SK-N-SH (cell line): ENCODE measurements around the gene NANS. TPM values are rescaled to one million over a fixed set of nuclear protein-coding genes. Genes with fewer than 3 reads are reported as not detected.

ENCODE experiments used
- CTCF ChIA-PET: fragments of 300-600, 350-600 bp; formaldehyde crosslinking; extraction: SDS; loops from one replicate; lab custom pipeline; 2021; lab: Yijun Ruan, JAX
- POLR2A ChIA-PET: fragments of 350-600 bp; sonication (Branson Sonifier 250); formaldehyde crosslinking; extraction: SDS; loops from one replicate; lab custom pipeline; 2020; ENCODE audit warnings: antibody characterized with exemption, inconsistent platforms; lab: Yijun Ruan, JAX
- DNase-seq: peaks from one replicate; pipeline ENCODE4 v3.0.0; 2012
- H2AFZ ChIP-seq: fragments of 200-600 bp; sonication (generic); 2 replicates; pipeline ENCODE4 v1.8.1; 2016; ENCODE audit warnings: antibody characterized with exemption, mild to moderate bottlenecking, low read depth
- H3F3A ChIP-seq: fragments of 200-600 bp; sonication (generic); replicated peaks from 2 replicates; pipeline ENCODE3; 2016; ENCODE audit warnings: antibody characterized with exemption, mild to moderate bottlenecking; ENCODE audit not compliant: insufficient read depth
- H3K27ac ChIP-seq, 2 experiments: fragments of 200-500 bp in 1 of 2; fragments of 200-600 bp in 1 of 2; sonication (Bioruptor generic) in 1 of 2; sonication (generic), shearing (Covaris generic) in 1 of 2; 2 replicates each; pipeline versions ENCODE4 v1.5.1 to v1.6.1; 2014 to 2016; ENCODE audit warnings: low read depth in 2 of 2, inconsistent platforms in 1 of 2, low read length in 1 of 2, mild to moderate bottlenecking in 1 of 2, mixed read lengths in 1 of 2
- H3K27me3 ChIP-seq: fragments of 200-600 bp; sonication (generic), shearing (Covaris generic); 2 replicates; pipeline ENCODE4 v1.6.1; 2016; ENCODE audit warnings: mixed run types; ENCODE audit not compliant: insufficient read depth
- H3K36me3 ChIP-seq, 2 experiments: fragments of 200-500 bp in 1 of 2; fragments of 200-600 bp in 1 of 2; sonication (Bioruptor generic) in 1 of 2; sonication (generic) in 1 of 2; replicated peaks in 1 of 2; 2 replicates each; pipeline versions ENCODE3 to v1.5.1; 2014 to 2016; ENCODE audit warnings: low read length in 1 of 2, mild to moderate bottlenecking in 1 of 2; ENCODE audit not compliant: insufficient read depth in 2 of 2, control insufficient read depth in 1 of 2
- H3K4me1 ChIP-seq, 2 experiments: fragments of 200-500 bp in 1 of 2; fragments of 200-600 bp in 1 of 2; sonication (Bioruptor generic) in 1 of 2; sonication (generic), shearing (Covaris generic) in 1 of 2; 2 replicates each; pipeline versions ENCODE4 v1.5.1 to v1.6.1; 2014 to 2016; ENCODE audit warnings: low read depth in 1 of 2, low read length in 1 of 2, mixed run types in 1 of 2; ENCODE audit not compliant: insufficient read depth in 2 of 2, control insufficient read depth in 1 of 2
- H3K4me2 ChIP-seq: fragments of 200-600 bp; sonication (generic), shearing (Covaris generic); 2 replicates; pipeline ENCODE4 v1.6.1; 2017; ENCODE audit warnings: mixed run types
- H3K4me3 ChIP-seq, 2 experiments: fragments of 200-500 bp in 1 of 2; fragments of 200-600 bp in 1 of 2; sonication (Bioruptor generic) in 1 of 2; sonication (generic), shearing (Covaris generic) in 1 of 2; 2 replicates each; pipeline versions ENCODE4 v1.5.1 to v1.8.1; 2014 to 2016; ENCODE audit warnings: low read depth in 2 of 2, inconsistent platforms in 1 of 2, low read length in 1 of 2, mild to moderate bottlenecking in 1 of 2, mixed read lengths in 1 of 2, moderate library complexity in 1 of 2
- H3K79me2 ChIP-seq: fragments of 200-600 bp; sonication (generic); 2 replicates; pipeline ENCODE4 v1.8.1; 2017; ENCODE audit warnings: mild to moderate bottlenecking; ENCODE audit not compliant: insufficient read depth
- H3K9ac ChIP-seq: fragments of 200-600 bp; sonication (generic); 2 replicates; pipeline ENCODE4 v1.6.1; 2017; ENCODE audit warnings: mixed run types
- H3K9me2 ChIP-seq: fragments of 200-600 bp; sonication (generic); 2 replicates; pipeline ENCODE4 v1.6.1; 2017; ENCODE audit warnings: mixed run types
- H3K9me3 ChIP-seq: fragments of 200-600 bp; sonication (generic); 2 replicates; pipeline ENCODE4 v1.6.1; 2017; ENCODE audit warnings: mixed run types, mild to moderate bottlenecking, moderate library complexity
- H4K20me1 ChIP-seq: fragments of 200-600 bp; sonication (generic); 2 replicates; pipeline ENCODE4 v1.6.1; 2017; ENCODE audit warnings: mild to moderate bottlenecking, mixed run types; ENCODE audit not compliant: insufficient read depth
- CHD2 ChIP-seq: fragments of 150-350 bp; IDR thresholded peaks from 2 replicates; pipeline ENCODE4 v1.6.1; 2018; ENCODE audit warnings: low read length; ENCODE audit not compliant: partially characterized antibody
- EP300 ChIP-seq, 2 experiments: IDR thresholded peaks; 2 replicates each; pipeline versions ENCODE4 v1.4.0 to v1.6.1; 2012; ENCODE audit warnings: borderline replicate concordance in 1 of 2, low read depth in 1 of 2, low read length in 1 of 2
- FOXM1 ChIP-seq: IDR thresholded peaks from 2 replicates; pipeline ENCODE4 v1.4.0; 2012; ENCODE audit warnings: low read depth, mild to moderate bottlenecking
- GABPA ChIP-seq: IDR thresholded peaks from 2 replicates; pipeline ENCODE4 v1.4.0; 2012; ENCODE audit warnings: low read depth, mild to moderate bottlenecking
- JUND ChIP-seq: IDR thresholded peaks from 2 replicates; pipeline ENCODE4 v1.4.0; 2012
- NFIC ChIP-seq: IDR thresholded peaks from 2 replicates; pipeline ENCODE4 v1.4.0; 2012; ENCODE audit warnings: borderline replicate concordance
- PBX3 ChIP-seq: IDR thresholded peaks from 2 replicates; pipeline ENCODE4; 2012
- RAD21 ChIP-seq: IDR thresholded peaks from 2 replicates; pipeline ENCODE4 v1.6.1; 2012; ENCODE audit warnings: mild to moderate bottlenecking, low read length
- RCOR1 ChIP-seq: fragments of 150-350 bp; IDR thresholded peaks from 2 replicates; pipeline ENCODE4 v1.6.1; 2017; ENCODE audit warnings: antibody characterized with exemption, low read length
- RFX5 ChIP-seq: IDR thresholded peaks from 2 replicates; pipeline ENCODE4 v1.6.1; 2012; ENCODE audit warnings: mild to moderate bottlenecking, improper control_type of control experiment, low read length
- SMC3 ChIP-seq: IDR thresholded peaks from 2 replicates; pipeline ENCODE4 v1.6.1; 2012; ENCODE audit warnings: low read depth, low read length, improper control_type of control experiment
- TCF12 ChIP-seq: IDR thresholded peaks from 2 replicates; pipeline ENCODE4 v1.4.0; 2012
- TEAD4 ChIP-seq: IDR thresholded peaks from 2 replicates; pipeline ENCODE4 v1.4.0; 2012; ENCODE audit warnings: mild to moderate bottlenecking, borderline replicate concordance; ENCODE audit not compliant: insufficient read depth
- YY1 ChIP-seq: IDR thresholded peaks from 2 replicates; pipeline ENCODE4 v1.4.0; 2012; ENCODE audit warnings: low read depth, mild to moderate bottlenecking
- WGBS: methylation state at CpG from one replicate; pipeline ENCODE4 v1.1.6; 2017; ENCODE audit warnings: low lambda C conversion rate; 5-methylcytosine and 5-hydroxymethylcytosine counted together
- polyA plus RNA-seq, 3 experiments: library from polyadenylated mRNA; depleted of rRNA; stranded (reverse); fragments of >200 nt; gene quantifications; 2 replicates each; pipeline ENCODE4 v1.2.3, GENCODE V29; 2012
- TF ChIP-seq, protein P1 (sequence below): IDR thresholded peaks from 2 replicates; pipeline ENCODE4 v1.4.0; 2012; ENCODE audit warnings: low read depth, borderline replicate concordance
- TF ChIP-seq, protein P2 (sequence below): fragments of 200-600 bp; sonication (generic); IDR thresholded peaks from 2 replicates; pipeline ENCODE4 v1.6.1; 2017; ENCODE audit warnings: antibody characterized with exemption, mild to moderate bottlenecking, moderate library complexity
- TF ChIP-seq, protein P3 (sequence below): IDR thresholded peaks from 2 replicates; pipeline ENCODE4 v1.4.0; 2012; ENCODE audit warnings: low read depth, borderline replicate concordance
- TF ChIP-seq, protein P4 (sequence below): fragments of 150-350 bp; IDR thresholded peaks from 2 replicates; pipeline ENCODE4 v1.6.1; 2017; ENCODE audit warnings: antibody characterized with exemption, low read length, low read depth, borderline replicate concordance

The NANS gene
- polyA plus RNA-seq, 1 of the 3 experiments (the other 2 are of a cell fraction), result 61.3 TPM

DNA sequence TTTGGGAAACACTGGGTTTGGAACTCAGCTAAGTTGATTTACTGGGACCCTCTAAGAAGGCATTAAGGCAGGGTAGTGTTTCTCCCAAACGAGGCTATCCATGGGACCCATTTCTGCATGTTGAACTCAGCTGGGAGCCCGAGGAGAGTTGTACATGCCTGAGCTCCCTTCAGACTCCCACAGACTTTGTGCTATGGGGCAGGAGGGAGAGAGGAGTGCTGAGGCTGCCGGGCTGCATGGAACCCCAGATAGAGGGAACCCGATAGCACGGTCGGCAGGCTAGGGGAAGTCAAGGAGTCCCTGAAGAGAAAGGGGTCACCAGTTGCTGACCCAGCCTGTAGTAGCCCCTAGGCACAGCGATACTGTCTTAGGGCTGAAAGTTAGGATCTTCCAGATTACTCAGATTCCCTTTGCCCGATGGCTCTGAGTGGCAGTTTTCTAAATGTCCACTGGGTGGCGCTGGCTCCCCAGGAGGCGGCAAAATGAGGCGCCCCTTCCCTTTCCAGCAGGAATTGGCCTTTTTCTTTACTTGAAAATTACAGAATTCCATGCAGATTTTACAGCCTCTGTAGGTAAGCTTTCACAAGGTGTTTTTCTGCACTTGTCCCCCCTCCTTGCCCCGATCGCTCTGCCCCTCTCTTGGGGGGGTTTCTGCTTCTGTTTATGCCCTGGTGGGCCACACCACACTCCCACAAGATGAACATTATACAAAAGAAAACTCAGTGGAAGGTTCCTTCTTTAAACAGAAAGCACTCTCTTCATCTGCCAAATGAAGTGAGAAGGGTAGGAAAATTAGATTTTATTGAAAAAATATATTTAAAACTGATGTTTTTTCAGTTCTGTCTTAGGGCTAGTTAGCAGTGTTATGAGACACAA is 17.8 kb downstream of the NANS start:
- Histone ChIP-seq H3K4me3 (no peak overlapping the region), H2AFZ (peak overlapping the region; percentile 62; the same call in 1 of the 2 replicates), H3K27me3 (no peaks in the 10 kb centered on the region), H3K27ac (no peak overlapping the region; a peak in 1 of 4 replicates), H3K36me3 (peaks cover 6 to 10% of the 10 kb centered on the region in 2 experiments), H3K79me2 (peaks cover 4% of the 10 kb centered on the region; the same call in 1 of the 2 replicates), H3F3A (peaks cover 3% of the 10 kb centered on the region), H4K20me1 (0 out of 2 replicates have a peak, but pooled peaks cover 3% of the 10 kb centered on the region), H3K9me2 (no peaks in the 10 kb centered on the region), H3K4me2 (no peak overlapping the region), H3K4me1 (no peaks in the 10 kb centered on the region; a peak in 2 of 4 replicates), H3K9ac (peak overlapping the region; percentile 26; the same call in 1 of the 2 replicates), H3K9me3 (no peaks in the 10 kb centered on the region)
- CTCF ChIA-PET, result interaction anchor here (0.6 to 3.0 kb wide), 44 partner anchors 9 to 702 kb away, joined by 3 to 22 read pairs (median 3); partner anchors contain the start of genes CORO2A and NANS
- POLR2A ChIA-PET, result no interaction called here
- DNase-seq, result peak; percentile 79
- 25% methylated on average over 7 of the region's 13 CpGs for WGBS
- TF ChIP-seq CHD2 (no peak), RCOR1 (no peak), PBX3 (no peak), FOXM1 (no peak), TEAD4 (no peak), GABPA (no peak), NFIC (no peak), SMC3 (peak; percentile 81), JUND (no peak), TCF12 (no peak), YY1 (no peak), RFX5 (no peak), RAD21 (peak; percentile 91), EP300 (IDR thresholded peaks at IDR 0.05; ENCODE audit: borderline replicate concordance in 1 of 2, low read depth in 1 of 2, low read length in 1 of 2) (no peak)
- TF ChIP-seq, protein P1, sequence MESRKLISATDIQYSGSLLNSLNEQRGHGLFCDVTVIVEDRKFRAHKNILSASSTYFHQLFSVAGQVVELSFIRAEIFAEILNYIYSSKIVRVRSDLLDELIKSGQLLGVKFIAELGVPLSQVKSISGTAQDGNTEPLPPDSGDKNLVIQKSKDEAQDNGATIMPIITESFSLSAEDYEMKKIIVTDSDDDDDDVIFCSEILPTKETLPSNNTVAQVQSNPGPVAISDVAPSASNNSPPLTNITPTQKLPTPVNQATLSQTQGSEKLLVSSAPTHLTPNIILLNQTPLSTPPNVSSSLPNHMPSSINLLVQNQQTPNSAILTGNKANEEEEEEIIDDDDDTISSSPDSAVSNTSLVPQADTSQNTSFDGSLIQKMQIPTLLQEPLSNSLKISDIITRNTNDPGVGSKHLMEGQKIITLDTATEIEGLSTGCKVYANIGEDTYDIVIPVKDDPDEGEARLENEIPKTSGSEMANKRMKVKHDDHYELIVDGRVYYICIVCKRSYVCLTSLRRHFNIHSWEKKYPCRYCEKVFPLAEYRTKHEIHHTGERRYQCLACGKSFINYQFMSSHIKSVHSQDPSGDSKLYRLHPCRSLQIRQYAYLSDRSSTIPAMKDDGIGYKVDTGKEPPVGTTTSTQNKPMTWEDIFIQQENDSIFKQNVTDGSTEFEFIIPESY, result no peak
- TF ChIP-seq, protein P2, sequence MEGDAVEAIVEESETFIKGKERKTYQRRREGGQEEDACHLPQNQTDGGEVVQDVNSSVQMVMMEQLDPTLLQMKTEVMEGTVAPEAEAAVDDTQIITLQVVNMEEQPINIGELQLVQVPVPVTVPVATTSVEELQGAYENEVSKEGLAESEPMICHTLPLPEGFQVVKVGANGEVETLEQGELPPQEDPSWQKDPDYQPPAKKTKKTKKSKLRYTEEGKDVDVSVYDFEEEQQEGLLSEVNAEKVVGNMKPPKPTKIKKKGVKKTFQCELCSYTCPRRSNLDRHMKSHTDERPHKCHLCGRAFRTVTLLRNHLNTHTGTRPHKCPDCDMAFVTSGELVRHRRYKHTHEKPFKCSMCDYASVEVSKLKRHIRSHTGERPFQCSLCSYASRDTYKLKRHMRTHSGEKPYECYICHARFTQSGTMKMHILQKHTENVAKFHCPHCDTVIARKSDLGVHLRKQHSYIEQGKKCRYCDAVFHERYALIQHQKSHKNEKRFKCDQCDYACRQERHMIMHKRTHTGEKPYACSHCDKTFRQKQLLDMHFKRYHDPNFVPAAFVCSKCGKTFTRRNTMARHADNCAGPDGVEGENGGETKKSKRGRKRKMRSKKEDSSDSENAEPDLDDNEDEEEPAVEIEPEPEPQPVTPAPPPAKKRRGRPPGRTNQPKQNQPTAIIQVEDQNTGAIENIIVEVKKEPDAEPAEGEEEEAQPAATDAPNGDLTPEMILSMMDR, result peak; percentile 96
- TF ChIP-seq, protein P3, sequence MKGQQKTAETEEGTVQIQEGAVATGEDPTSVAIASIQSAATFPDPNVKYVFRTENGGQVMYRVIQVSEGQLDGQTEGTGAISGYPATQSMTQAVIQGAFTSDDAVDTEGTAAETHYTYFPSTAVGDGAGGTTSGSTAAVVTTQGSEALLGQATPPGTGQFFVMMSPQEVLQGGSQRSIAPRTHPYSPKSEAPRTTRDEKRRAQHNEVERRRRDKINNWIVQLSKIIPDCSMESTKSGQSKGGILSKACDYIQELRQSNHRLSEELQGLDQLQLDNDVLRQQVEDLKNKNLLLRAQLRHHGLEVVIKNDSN, result no peak
- TF ChIP-seq, protein P4, sequence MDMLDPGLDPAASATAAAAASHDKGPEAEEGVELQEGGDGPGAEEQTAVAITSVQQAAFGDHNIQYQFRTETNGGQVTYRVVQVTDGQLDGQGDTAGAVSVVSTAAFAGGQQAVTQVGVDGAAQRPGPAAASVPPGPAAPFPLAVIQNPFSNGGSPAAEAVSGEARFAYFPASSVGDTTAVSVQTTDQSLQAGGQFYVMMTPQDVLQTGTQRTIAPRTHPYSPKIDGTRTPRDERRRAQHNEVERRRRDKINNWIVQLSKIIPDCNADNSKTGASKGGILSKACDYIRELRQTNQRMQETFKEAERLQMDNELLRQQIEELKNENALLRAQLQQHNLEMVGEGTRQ, result no peak
